AG10803 (cell line): ENCODE data around the gene GJC2.
A peak's percentile ranks its signal among the peaks of the same experiment; 100 is the strongest.

Experiments used
- DNase-seq: peaks from one replicate; pipeline ENCODE4 v3.0.0; 2010; ENCODE audit warnings: low read depth
- H3K4me3 ChIP-seq: 2 replicates; pipeline ENCODE4 v1.5.1; 2011; ENCODE audit warnings: mild to moderate bottlenecking, low read length, control low read depth
- CTCF ChIP-seq: conservative IDR thresholded peaks from 2 replicates; pipeline ENCODE4 v1.5.1; 2011; ENCODE audit warnings: mild to moderate bottlenecking, low read length, control low read depth, inconsistent platforms

The GJC2 gene

DNA sequence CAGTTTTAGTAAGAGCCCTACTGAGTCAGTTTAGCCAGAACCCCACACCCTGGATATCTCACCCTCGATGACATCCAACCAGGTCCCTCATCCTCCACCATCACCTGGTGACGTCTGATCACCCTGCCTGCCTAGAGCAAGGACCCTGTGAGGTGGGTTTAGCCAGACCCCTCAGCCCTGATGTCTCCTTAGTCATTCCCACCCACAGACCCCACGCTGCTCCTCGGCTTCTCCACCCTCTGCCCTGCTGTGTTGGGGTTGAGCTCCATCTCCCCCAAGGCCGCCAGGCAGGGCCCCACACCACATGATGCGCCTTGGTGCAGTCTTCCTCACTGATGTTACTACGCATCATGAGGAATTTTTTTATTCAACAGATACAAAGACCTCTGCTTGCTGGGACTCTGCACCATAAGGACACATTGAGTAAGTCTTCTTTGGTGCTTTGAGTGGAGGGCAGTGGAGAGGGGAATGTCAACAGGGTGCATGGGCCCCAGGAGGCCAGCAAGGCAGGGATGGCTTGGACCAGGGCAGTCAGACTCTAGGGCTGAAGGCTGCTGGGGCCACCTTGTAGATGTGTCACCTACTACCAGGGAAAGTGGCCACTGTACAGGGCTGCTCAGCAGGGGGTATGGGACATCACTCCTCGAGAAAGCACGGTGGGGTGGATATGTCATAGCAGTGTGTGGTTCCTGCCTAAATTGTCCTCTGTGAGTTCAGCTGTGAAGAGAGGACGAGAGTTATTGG lies 14.2 kb downstream of the GJC2 start:
- DNase-seq, result no peak
- H3K4me3 ChIP-seq, result no peak overlapping the region
- TF ChIP-seq CTCF, result no peak

GRCh38 chr1:228164561-228165371 lies 15.0 kb downstream of the GJC2 start:
- DNase-seq, result no peak
- H3K4me3 ChIP-seq, result peak overlapping the region; percentile 73
- no peak for TF ChIP-seq CTCF

DNA sequence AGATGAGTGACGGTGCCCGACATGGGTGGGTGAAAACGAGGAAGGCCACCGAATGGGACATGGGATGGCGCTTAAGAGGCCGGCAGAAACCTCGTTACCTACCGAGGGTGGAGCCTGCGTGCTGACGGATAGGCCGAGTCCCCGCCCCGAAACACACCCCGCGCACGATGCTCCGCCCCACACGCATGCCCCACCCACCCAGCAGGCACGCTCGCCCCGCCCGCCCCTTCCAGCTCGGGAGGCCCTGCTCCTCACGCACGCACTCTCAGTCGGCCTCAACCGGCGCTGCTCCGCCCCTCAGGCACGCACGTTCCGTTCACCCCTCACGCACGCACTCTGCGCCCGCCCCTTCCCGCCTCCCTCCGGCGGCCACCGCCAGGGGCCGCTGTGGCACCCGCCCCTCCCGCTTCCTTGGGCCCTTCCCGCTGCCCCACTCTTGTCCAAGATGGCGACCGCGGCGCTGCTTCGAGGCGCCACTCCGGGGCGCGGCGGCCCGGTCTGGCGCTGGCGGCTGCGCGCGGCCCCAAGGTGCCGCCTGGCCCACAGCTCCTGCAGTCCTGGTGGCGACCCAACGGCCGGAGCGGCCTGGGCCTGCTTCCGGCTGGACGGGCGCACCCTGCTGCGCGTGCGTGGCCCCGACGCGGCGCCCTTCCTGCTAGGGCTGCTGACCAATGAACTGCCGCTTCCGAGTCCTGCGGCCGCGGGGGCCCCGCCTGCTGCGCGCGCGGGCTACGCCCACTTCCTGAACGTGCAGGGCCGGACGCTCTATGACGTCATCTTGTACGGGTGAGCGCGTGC lies 15.8 kb downstream of the GJC2 start, which contains the start of gene IBA57:
Gene IBA57 (plus strand): TSS at position 433 of the 798 bp plus-strand sequence. CDS start 13 bp downstream, at position 446.
- DNase-seq, result peak; percentile 99
- peak; percentile 70 for TF ChIP-seq CTCF
- H3K4me3 ChIP-seq, result peak within 1 kb of the TSS; percentile 83

DNA sequence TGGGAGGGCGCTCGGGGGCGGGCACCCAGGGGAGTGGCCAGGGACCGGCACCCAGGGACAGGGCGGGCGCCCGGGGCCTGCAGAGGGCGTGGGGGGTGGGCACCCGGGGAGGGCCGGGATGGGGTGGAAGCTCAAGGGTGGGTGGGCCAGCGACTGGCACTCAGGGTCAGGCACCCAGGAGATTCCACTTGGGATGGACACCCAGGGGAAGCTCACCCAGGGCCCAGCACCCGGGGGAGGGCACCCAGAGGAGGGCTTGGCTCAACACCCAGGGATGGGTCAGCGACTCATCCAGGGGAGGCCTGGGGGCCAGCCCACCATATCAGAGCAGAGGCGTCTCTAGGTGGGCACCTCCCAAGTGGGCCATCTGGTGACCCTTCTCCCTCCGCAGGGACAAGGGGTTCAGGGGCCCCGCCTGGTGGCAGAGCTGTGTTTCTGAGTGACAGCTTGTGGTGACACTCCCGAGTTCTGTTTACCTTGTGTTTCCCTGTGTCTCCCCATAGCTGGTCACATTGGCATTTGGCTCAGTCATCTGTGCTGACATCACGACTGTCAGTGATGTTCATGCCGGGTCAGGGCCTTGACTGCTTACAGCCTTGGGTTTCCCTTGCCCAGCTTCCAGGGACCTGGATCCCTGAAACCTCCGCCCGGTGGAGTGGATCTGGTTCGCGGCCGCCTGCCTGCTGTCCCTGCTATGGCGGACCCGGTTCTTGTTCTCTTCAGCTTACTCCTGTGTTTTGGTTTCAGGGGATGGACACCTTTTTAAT lies 16.6 kb downstream of the GJC2 start:
- peak; percentile 71 for DNase-seq
- peak; percentile 40 for TF ChIP-seq CTCF
- peak overlapping the region; percentile 83 for H3K4me3 ChIP-seq

GRCh38 chr1:228168563-228169270 lies 19.0 kb downstream of the GJC2 start:
- no peak overlapping the region for H3K4me3 ChIP-seq
- no peak for DNase-seq
- no peak for TF ChIP-seq CTCF

DNA sequence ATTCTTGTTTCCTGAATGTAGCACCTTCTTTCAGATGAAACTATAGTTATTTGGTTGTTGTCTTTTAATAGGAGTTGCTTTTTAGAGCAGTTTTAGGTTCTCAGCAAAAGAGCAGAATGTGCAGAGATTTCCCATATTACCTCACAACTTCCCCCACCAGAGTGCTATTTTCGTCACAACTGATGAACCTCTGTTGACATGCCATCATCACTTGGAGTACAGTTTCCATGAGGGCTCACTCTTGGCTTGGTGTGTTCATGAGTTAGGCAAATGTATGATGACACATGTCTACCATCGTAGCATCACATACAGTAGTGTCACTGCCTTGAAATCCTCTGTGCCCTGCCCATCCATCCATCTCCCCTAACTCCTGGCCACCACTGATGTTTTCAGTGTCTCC lies 19.6 kb downstream of the GJC2 start:
- DNase-seq, result no peak
- no peak overlapping the region for H3K4me3 ChIP-seq
- no peak for TF ChIP-seq CTCF
